Measurements from ENCODE around the gene SLC6A2. TPM values are rescaled to one million over a fixed set of nuclear protein-coding genes. Genes with fewer than 3 reads are reported as not detected.

The SLC6A2 gene
- total and polyA plus RNA-seq, 2 of the 13 experiments (the other 11 are each of a cell fraction or from before 2014, with no cell fraction given) = 0.62 to 0.66 TPM

GRCh38 chr16:55632259-55632658 is 23.5 kb upstream of the SLC6A2 start (continued):
- TF ChIP-seq ZNF430 (CRISPR knock-in tag; IDR thresholded peaks at IDR 0.05) (no peak), ZBTB39 (CRISPR knock-in tag; IDR thresholded peaks at IDR 0.05) (no peak), DNMT3B (CRISPR knock-in tag; conservative IDR thresholded peaks at IDR 0.05) (no peak), SMC3 (IDR thresholded peaks at IDR 0.05; ENCODE audit: low read length) (no peak)

- Histone ChIP-seq H3K27ac (ENCODE audit: extremely low read length, insufficient read depth, low read length) (no peak overlapping the region), H3K4me1 (ENCODE audit: insufficient read depth, low read length) (peaks cover 60% of the 10 kb centered on the region), H3K79me2 (ENCODE audit: insufficient read depth, low read length) (no peaks in the 10 kb centered on the region), H4K20me1 (ENCODE audit: insufficient read depth, low read length) (no peaks in the 10 kb centered on the region), H2AFZ (ENCODE audit: low read length) (no peak overlapping the region), H3K4me2 (ENCODE audit: low read depth, low read length) (no peak overlapping the region), H3K9ac (ENCODE audit: insufficient read depth, low read depth, low read length) (no peak overlapping the region), H3K4me3 (replicated peaks in 1 of 3; ENCODE audit: insufficient read depth in 1 of 3, low read depth in 2 of 3, low read length in 3 of 3) (no peak overlapping the region), H3K36me3 (replicated peaks in 1 of 2; ENCODE audit: control insufficient read depth in 1 of 2, insufficient read depth in 2 of 2, low read length in 2 of 2) (no peaks in the 10 kb centered on the region), H3K9me3 (ENCODE audit: low read length) (peaks cover 14% of the 10 kb centered on the region; the same call in 1 of the 2 replicates), H3K27me3 (ENCODE audit: control insufficient read depth in 1 of 2, insufficient read depth in 2 of 2, low read length in 2 of 2) (no peaks in the 10 kb centered on the region)
- no TSS peak for BruUV-seq (replicated peaks)
- FAIRE-seq = no peak
- in situ Hi-C loops (cut with HindIII; ENCODE audit: extremely low pct_ligation_motif_present, low pct_unique_long_range_greater_than_20kb) (no loop called here), intact Hi-C loops (cut with micrococcal nuclease; ENCODE audit: unreplicated experiment) (no loop called here)
- DNase-seq (ENCODE audit: low spot score) = no peak
- POLR2A ChIA-PET = interaction anchor here (1.0 kb wide), 1 partner anchor 11 kb away, joined by 6 read pairs; no protein-coding TSS in a partner anchor
- CTCF ChIA-PET (ENCODE audit: low intra/inter-chr PET ratio, low total read pairs) = no interaction called here
- TF ChIP-seq ZNF318 (CRISPR knock-in tag; IDR thresholded peaks at IDR 0.05) = no peak
- ATAC-seq = no peak
These were observed 21.6 kb upstream of the SLC6A2 start for GRCh38 chr16:55634193-55634592.
